Measurements from ENCODE around the gene VPS18.

VPS18 gene

GRCh38 chr15:40889112-40889511 is 5.1 kb upstream of the VPS18 start:
- DNase-seq (ENCODE audit: low read depth, low spot score) = no peak
- in situ Hi-C loops (cut with HindIII; ENCODE audit: low sequenced_read_pairs) = no loop called here
- TF ChIP-seq CTCF (IDR thresholded peaks at IDR 0.05; ENCODE audit: low read depth, low read length) = no peak
- H3K4me3 ChIP-seq (ENCODE audit: low read depth, low read length) = no peak overlapping the region

- DNase-seq (ENCODE audit: low read depth, low spot score) = no peak
- no peak overlapping the region for H3K4me3 ChIP-seq (ENCODE audit: low read depth, low read length)
- in situ Hi-C loops (cut with HindIII; ENCODE audit: low sequenced_read_pairs) = no loop called here
- TF ChIP-seq CTCF (IDR thresholded peaks at IDR 0.05; ENCODE audit: low read depth, low read length) = no peak
Observed at GRCh38 chr15:40891138-40891537, 3.1 kb upstream of the VPS18 start.

DNA sequence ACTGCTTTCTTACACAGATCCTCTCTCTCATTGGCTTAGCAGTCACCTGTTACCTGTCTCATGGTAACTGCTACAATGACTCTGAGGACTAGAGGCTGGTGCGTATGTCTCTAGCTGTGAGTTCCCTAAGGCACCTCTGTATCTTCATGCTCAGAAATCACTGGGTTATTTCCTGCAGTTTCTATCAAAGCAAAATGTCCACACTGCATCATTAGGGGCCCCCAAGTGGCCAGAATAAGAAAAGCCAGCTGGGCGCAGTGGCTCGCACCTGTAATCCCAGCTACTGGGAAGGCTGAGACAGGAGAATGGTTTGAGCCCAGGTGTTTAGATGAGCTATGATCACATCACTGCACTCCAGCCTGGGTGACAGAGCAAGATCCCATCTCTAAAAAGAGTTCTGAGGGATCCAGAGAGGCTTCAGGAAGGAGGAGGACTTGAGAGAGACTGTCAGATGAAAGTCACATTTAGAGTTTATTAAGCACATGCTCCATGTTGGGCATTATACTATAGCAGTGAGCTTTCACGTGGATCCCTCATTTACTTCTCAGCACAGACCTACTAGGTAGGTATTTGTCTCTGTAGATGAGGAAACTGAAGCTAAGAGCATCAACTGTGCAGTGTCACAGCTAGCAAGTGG is 2.3 kb upstream of the VPS18 start:
- no peak overlapping the region for H3K4me3 ChIP-seq (ENCODE audit: low read depth, low read length)
- DNase-seq (ENCODE audit: low read depth, low spot score) = peak; percentile 62
- TF ChIP-seq CTCF (IDR thresholded peaks at IDR 0.05; ENCODE audit: low read depth, low read length) = peak; percentile 83
- in situ Hi-C loops (cut with HindIII; ENCODE audit: low sequenced_read_pairs) = no loop called here

- H3K4me3 ChIP-seq (ENCODE audit: low read depth, low read length) = no peak overlapping the region
- no peak for TF ChIP-seq CTCF (IDR thresholded peaks at IDR 0.05; ENCODE audit: low read depth, low read length)
- DNase-seq (ENCODE audit: low read depth, low spot score) = no peak
- in situ Hi-C loops (cut with HindIII; ENCODE audit: low sequenced_read_pairs) = no loop called here
Observed at GRCh38 chr15:40892447-40893012, 1.7 kb upstream of the VPS18 start.

DNA sequence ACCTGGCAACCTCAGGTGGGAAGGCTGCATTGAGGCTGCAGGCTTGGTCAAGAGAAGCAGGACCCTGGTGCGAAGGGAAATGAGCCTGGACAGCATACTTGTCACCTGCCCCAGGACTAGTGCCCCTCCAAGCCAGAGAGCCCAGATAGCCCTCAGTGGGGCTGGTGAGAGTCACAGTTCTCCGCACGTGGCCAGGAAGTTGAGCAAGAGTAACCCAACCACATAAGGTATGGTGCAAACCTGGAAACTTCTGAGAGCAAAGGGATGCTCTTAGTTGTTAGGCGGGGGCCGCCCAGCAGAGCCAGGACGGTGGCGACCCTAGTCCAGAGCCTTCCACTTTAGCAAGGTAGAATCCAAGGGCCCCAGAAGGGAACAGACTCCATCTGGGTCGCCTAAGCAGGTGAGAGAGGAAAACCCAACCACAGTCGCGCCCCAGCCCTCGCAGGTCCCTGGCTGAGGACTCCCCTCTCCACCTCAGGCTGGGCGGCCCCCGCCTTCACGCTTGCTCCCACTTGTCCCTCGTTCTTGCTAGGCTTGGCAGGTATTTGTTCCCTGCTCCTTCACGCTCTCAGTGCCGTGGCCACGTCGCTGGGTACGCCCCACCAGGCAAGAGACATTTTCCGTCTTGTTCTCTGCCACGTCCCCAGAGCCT is 1.1 kb upstream of the VPS18 start:
- DNase-seq (ENCODE audit: low read depth, low spot score) = no peak
- H3K4me3 ChIP-seq (ENCODE audit: low read depth, low read length) = no peak overlapping the region
- no peak for TF ChIP-seq CTCF (IDR thresholded peaks at IDR 0.05; ENCODE audit: low read depth, low read length)
- in situ Hi-C loops (cut with HindIII; ENCODE audit: low sequenced_read_pairs) = no loop called here

GRCh38 chr15:40894681-40895448 is 615 bp downstream of the VPS18 start:
- TF ChIP-seq CTCF (IDR thresholded peaks at IDR 0.05; ENCODE audit: low read depth, low read length) = peak; percentile 66
- in situ Hi-C loops (cut with HindIII; ENCODE audit: low sequenced_read_pairs) = no loop called here
- peak; percentile 68 for DNase-seq (ENCODE audit: low read depth, low spot score)
- peak overlapping the region; percentile 95 for H3K4me3 ChIP-seq (ENCODE audit: low read depth, low read length)
